ENCODE results near the gene FNIP2. TPM values are rescaled to one million over a fixed set of nuclear protein-coding genes. Genes with fewer than 3 reads are reported as not detected.

Gene FNIP2
- total and polyA plus RNA-seq, 9 of the 15 experiments (the other 6 are each of a cell fraction or from before 2014, with no cell fraction given): 1.7 to 15.5 (median 8.3) TPM

DNA sequence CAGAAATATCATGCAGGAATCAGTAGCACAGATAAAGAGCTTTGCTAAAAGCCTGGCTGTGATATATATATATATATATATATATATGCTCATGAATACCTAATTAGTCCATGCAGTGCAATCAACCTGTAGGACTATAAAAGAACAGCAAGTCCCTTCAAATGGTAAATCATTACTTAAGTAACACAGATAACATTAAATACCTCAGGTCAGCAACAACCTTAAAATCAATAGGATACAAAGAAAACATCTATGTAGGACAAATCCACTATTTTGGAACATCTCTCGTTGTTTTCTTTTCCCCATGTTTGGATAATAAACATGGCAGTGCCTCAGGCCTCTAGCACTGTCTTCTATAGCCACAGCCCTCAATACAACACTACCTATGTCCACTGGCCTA, 106.6 kb downstream of the FNIP2 start:
- WGBS (ENCODE audit: insufficient coverage, low coverage, missing lambda C conversion rate): 74% methylated on average over 1 of the region's 1 CpG
- no peaks in the 10 kb centered on the region for H3K9me3 ChIP-seq (replicated peaks; ENCODE audit: control insufficient read depth, insufficient read depth, low read depth, low read length)
- H3K27me3 ChIP-seq (ENCODE audit: control insufficient read depth in 2 of 2, insufficient read depth in 2 of 2, low read length in 2 of 2): no peaks in the 10 kb centered on the region
- POLR2A ChIA-PET: interaction anchor here (1.1 kb wide), 1 partner anchor 11 kb away, joined by 3 read pairs; no protein-coding TSS in a partner anchor
- H3K9ac ChIP-seq (ENCODE audit: insufficient read depth in 1 of 2, low read depth in 2 of 2, low read length in 2 of 2): no peak overlapping the region
- DNase-seq (ENCODE audit: extremely low read depth in 1 of 4, low spot score in 3 of 4) (no peak), ATAC-seq (no peak), FAIRE-seq (no peak)
- H3K4me1 ChIP-seq (replicated peaks in 1 of 2; ENCODE audit: control insufficient read depth in 2 of 2, insufficient read depth in 2 of 2, low read length in 2 of 2): peaks cover 0 to 7% of the 10 kb centered on the region in 2 experiments; a peak in 2 of 5 replicates
- H3K36me3 ChIP-seq (ENCODE audit: control insufficient read depth, insufficient read depth, low read length): peaks cover 14% of the 10 kb centered on the region; the same call in 2 of the 3 replicates
- no peaks in the 10 kb centered on the region for H4K20me1 ChIP-seq (replicated peaks; ENCODE audit: control insufficient read depth, insufficient read depth, low read length)
- no peaks in the 10 kb centered on the region for H3K79me2 ChIP-seq (ENCODE audit: control insufficient read depth, insufficient read depth, low read length)
- no peak overlapping the region for H3K4me3 ChIP-seq
- no peak overlapping the region for H2AFZ ChIP-seq (ENCODE audit: low read depth, low read length)
- intact Hi-C loops (cut with micrococcal nuclease): no loop called here
- H3K4me2 ChIP-seq (ENCODE audit: insufficient read depth, low read length): no peak overlapping the region
- no TSS peak for BruUV-seq (replicated peaks)
- no peaks in the 10 kb centered on the region for H3K9me1 ChIP-seq (ENCODE audit: control insufficient read depth, insufficient read depth, low read length)
- no peak overlapping the region for H3K27ac ChIP-seq (ENCODE audit: extremely low read depth, low read depth, low read length)
- no peak for TF ChIP-seq ZNF224 (CRISPR knock-in tag; IDR thresholded peaks at IDR 0.05)
- no peak for TF ChIP-seq DLX4 (CRISPR knock-in tag; IDR thresholded peaks at IDR 0.05)
- TF ChIP-seq, protein P1, sequence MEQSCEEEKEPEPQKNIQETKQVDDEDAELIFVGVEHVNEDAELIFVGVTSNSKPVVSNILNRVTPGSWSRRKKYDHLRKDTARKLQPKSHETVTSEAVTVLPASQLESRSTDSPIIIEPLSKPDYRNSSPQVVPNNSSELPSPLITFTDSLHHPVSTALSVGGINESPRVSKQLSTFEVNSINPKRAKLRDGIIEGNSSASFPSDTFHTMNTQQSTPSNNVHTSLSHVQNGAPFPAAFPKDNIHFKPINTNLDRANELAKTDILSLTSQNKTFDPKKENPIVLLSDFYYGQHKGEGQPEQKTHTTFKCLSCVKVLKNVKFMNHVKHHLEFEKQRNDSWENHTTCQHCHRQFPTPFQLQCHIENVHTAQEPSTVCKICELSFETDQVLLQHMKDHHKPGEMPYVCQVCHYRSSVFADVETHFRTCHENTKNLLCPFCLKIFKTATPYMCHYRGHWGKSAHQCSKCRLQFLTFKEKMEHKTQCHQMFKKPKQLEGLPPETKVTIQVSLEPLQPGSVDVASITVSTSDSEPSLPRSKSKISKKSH (CRISPR knock-in tag; IDR thresholded peaks at IDR 0.05): no peak
- no peak for TF ChIP-seq HLTF (IDR thresholded peaks at IDR 0.05)
- TF ChIP-seq ZNF384 (IDR thresholded peaks at IDR 0.05; ENCODE audit: low read depth, low read length): no peak
- no peak for TF ChIP-seq RBM25 (IDR thresholded peaks at IDR 0.05; ENCODE audit: low read depth, low read length, severe bottlenecking)
- TF ChIP-seq CTBP1 (IDR thresholded peaks at IDR 0.05; ENCODE audit: borderline replicate concordance): no peak
- TF ChIP-seq CAMTA2 (CRISPR knock-in tag; conservative IDR thresholded peaks at IDR 0.05): no peak
- no peak for TF ChIP-seq SRF (CRISPR knock-in tag; IDR thresholded peaks at IDR 0.05)
- TF ChIP-seq ZNF699 (CRISPR knock-in tag; IDR thresholded peaks at IDR 0.05; ENCODE audit: insufficient replicate concordance): no peak
- no peak for TF ChIP-seq RBM34 (IDR thresholded peaks at IDR 0.05; ENCODE audit: borderline replicate concordance, insufficient read depth, low read length)
- CTCF ChIA-PET (ENCODE audit: low intra/inter-chr PET ratio): no interaction called here
- in situ Hi-C loops (cut with MboI): no loop called here

Data from K562 (cell line).